ENCODE results near the gene CYP27B1.

CYP27B1 gene

GRCh38 chr12:57746025-57746424, 20.9 kb downstream of the CYP27B1 start:
- TF ChIP-seq CTCF (IDR thresholded peaks at IDR 0.05; ENCODE audit: insufficient read depth, low read length, missing control alignments) = no peak
- DNase-seq (ENCODE audit: low read depth, low spot score) = no peak
- ChIA-PET POLR2A (no interaction called here), CTCF (interaction anchor here (2.2 to 3.6 kb wide), 2 partner anchors 10 to 11 kb away, joined by 11 to 16 read pairs; no protein-coding TSS in a partner anchor)
- peak overlapping the region; percentile 98 for H3K4me3 ChIP-seq (ENCODE audit: low read depth, low read length)

- peak overlapping the region; percentile 98 for H3K4me3 ChIP-seq (ENCODE audit: low read depth, low read length)
- TF ChIP-seq CTCF (IDR thresholded peaks at IDR 0.05; ENCODE audit: insufficient read depth, low read length, missing control alignments) = no peak
- ChIA-PET POLR2A (interaction anchor here (1.0 to 1.5 kb wide), 5 partner anchors 9 to 680 kb away, joined by 3 to 7 read pairs (median 7); partner anchors contain the start of genes EEF1AKMT3 and METTL1), CTCF (interaction anchor here (0.9 to 3.6 kb wide), 4 partner anchors 9 to 162 kb away, joined by 3 to 16 read pairs (median 8); no protein-coding TSS in a partner anchor)
- no peak for DNase-seq (ENCODE audit: low read depth, low spot score)
Measured at GRCh38 chr12:57745485-57745881, 21.4 kb downstream of the CYP27B1 start.

- peak within 1 kb of the TSS; percentile 98 for H3K4me3 ChIP-seq (ENCODE audit: low read depth, low read length)
- TF ChIP-seq CTCF (IDR thresholded peaks at IDR 0.05; ENCODE audit: insufficient read depth, low read length, missing control alignments) = no peak
- DNase-seq (ENCODE audit: low read depth, low spot score) = peak; percentile 85
- ChIA-PET POLR2A (interaction anchor here (0.5 to 1.5 kb wide), 6 partner anchors 8 to 681 kb away, joined by 3 to 7 read pairs (median 6); partner anchors contain the start of genes EEF1AKMT3 and METTL1), CTCF (interaction anchor here (0.8 to 4.7 kb wide), 6 partner anchors 8 to 162 kb away, joined by 3 to 26 read pairs (median 8); no protein-coding TSS in a partner anchor)
Measured at GRCh38 chr12:57744777-57745484, 21.9 kb downstream of the CYP27B1 start, which contains the start of gene TSPAN31. Gene TSPAN31 (plus strand): TSS chr12:57745039. CDS start chr12:57745155, 116 bp downstream.

GRCh38 chr12:57744194-57744776, 22.6 kb downstream of the CYP27B1 start:
- ChIA-PET CTCF (interaction anchor here (0.8 to 4.7 kb wide), 4 partner anchors 10 to 18 kb away, joined by 3 to 26 read pairs (median 14); no protein-coding TSS in a partner anchor), POLR2A (interaction anchor here (1.0 to 1.5 kb wide), 5 partner anchors 8 to 681 kb away, joined by 3 to 7 read pairs (median 7); partner anchors contain the start of genes EEF1AKMT3 and METTL1)

GRCh38 chr12:57743769-57744168, 23.1 kb downstream of the CYP27B1 start:
- POLR2A ChIA-PET = interaction anchor here (1.5 kb wide), 1 partner anchor 17 kb away, joined by 7 read pairs; no protein-coding TSS in a partner anchor
- no peak for DNase-seq (ENCODE audit: low read depth, low spot score)
- CTCF ChIA-PET = interaction anchor here (0.8 to 4.7 kb wide), 3 partner anchors 9 to 18 kb away, joined by 3 to 26 read pairs (median 11); no protein-coding TSS in a partner anchor
- TF ChIP-seq CTCF (IDR thresholded peaks at IDR 0.05; ENCODE audit: insufficient read depth, low read length, missing control alignments) = no peak
- no peak overlapping the region for H3K4me3 ChIP-seq (ENCODE audit: low read depth, low read length)

More at GRCh38 chr12:57744194-57744776, 22.6 kb downstream of the CYP27B1 start:
- DNase-seq (ENCODE audit: low read depth, low spot score) = no peak
- TF ChIP-seq CTCF (IDR thresholded peaks at IDR 0.05; ENCODE audit: insufficient read depth, low read length, missing control alignments) = no peak
- peak overlapping the region; percentile 98 for H3K4me3 ChIP-seq (ENCODE audit: low read depth, low read length)

All from AG04449 (cell line).